ENCODE measurements around the gene ETS1. TPM values are rescaled to one million over a fixed set of nuclear protein-coding genes. Genes with fewer than 3 reads are reported as not detected.
A peak's percentile ranks its signal among the peaks of the same experiment; 100 is the strongest.

The ETS1 gene
- 23.7 TPM for polyA plus RNA-seq (2013, experiment 1 of 2)
- polyA plus RNA-seq (2013, experiment 2 of 2) = 24.2 TPM

- Histone ChIP-seq H3K4me1 (ENCODE audit: control insufficient read depth, low read depth, low read length) (peaks cover 14% of the 10 kb centered on the region), H2BK120ac (ENCODE audit: low read depth, low read length) (no peak within 1 kb of the TSS), H4K8ac (ENCODE audit: low read depth, low read length) (no peak within 1 kb of the TSS), H4K5ac (ENCODE audit: low read length) (no peak within 1 kb of the TSS), H2BK5ac (ENCODE audit: low read length) (peak within 1 kb of the TSS; percentile 32), H3K56ac (ENCODE audit: low read length) (peak within 1 kb of the TSS; percentile 75), H3K18ac (ENCODE audit: low read length) (no peak within 1 kb of the TSS), H3K79me2 (ENCODE audit: control insufficient read depth, insufficient read depth, low read length) (no peaks in the 10 kb centered on the region), H3K79me1 (ENCODE audit: low read length) (no peaks in the 10 kb centered on the region), H3K27ac (ENCODE audit: low read depth, low read length) (no peak within 1 kb of the TSS), H2BK15ac (replicated peaks; ENCODE audit: low read depth) (no peak within 1 kb of the TSS), H2AK5ac (ENCODE audit: low read length) (no peak within 1 kb of the TSS), H3K23ac (ENCODE audit: low read length) (no peak within 1 kb of the TSS), H3K4me2 (ENCODE audit: low read length) (peak within 1 kb of the TSS; percentile 73), H3K4me3 (ENCODE audit: low read length) (peak within 1 kb of the TSS; percentile 25), H3K27me3 (ENCODE audit: insufficient read depth, low read length, poor library complexity) (no peaks in the 10 kb centered on the region), H3K9ac (ENCODE audit: low read length) (peak within 1 kb of the TSS; percentile 59), H3K4ac (ENCODE audit: low read depth, low read length) (no peak within 1 kb of the TSS), H3K36me3 (ENCODE audit: control insufficient read depth, insufficient read depth, low read length) (no peaks in the 10 kb centered on the region)
- no CpG with 5 or more reads among the region's 4 CpGs for WGBS (ENCODE audit: extremely low coverage, insufficient coverage, low lambda C conversion rate)
- peak; percentile 81 for DNase-seq
These were observed at the start of gene ETS1 for GRCh38 chr11:128587415-128587814. Gene ETS1, minus strand, starts transcription at chr11:128587558. Its CDS starts 14,428 bp downstream, at chr11:128573130.

DNA sequence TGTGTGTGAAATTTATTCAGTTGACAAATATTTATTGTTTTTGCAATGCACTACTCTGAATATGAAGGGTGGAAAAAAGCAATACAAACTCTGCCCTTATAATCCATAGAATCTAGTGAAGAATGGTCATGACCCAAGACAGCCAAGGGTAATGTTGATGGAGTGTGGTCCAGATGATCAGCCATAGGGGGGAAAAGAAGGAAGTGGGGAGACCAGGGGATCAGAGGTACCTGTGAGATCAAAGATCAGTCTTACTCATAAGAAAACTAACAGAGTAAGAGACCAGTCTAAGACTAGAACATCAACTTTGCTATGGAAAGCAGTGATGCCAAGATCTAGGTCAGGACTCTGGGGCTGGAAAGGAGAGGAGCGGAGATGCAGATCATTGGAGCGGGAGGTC lies 47.0 kb upstream of the ETS1 start:
- Histone ChIP-seq H2AK5ac (ENCODE audit: low read length) (no peak overlapping the region), H3K18ac (ENCODE audit: low read length) (no peak overlapping the region), H3K4me2 (ENCODE audit: low read length) (no peak overlapping the region), H2BK5ac (ENCODE audit: low read length) (no peak overlapping the region), H3K79me1 (ENCODE audit: low read length) (no peaks in the 10 kb centered on the region), H4K5ac (ENCODE audit: low read length) (no peak overlapping the region), H3K27ac (ENCODE audit: low read depth, low read length) (no peak overlapping the region), H3K56ac (ENCODE audit: low read length) (no peak overlapping the region), H2BK15ac (replicated peaks; ENCODE audit: low read depth) (no peak overlapping the region), H3K4ac (ENCODE audit: low read depth, low read length) (no peak overlapping the region), H3K4me3 (ENCODE audit: low read length) (no peak overlapping the region), H2BK120ac (ENCODE audit: low read depth, low read length) (no peak overlapping the region), H3K27me3 (ENCODE audit: insufficient read depth, low read length, poor library complexity) (no peaks in the 10 kb centered on the region), H3K36me3 (ENCODE audit: control insufficient read depth, insufficient read depth, low read length) (no peaks in the 10 kb centered on the region), H3K23ac (ENCODE audit: low read length) (no peak overlapping the region), H3K4me1 (ENCODE audit: control insufficient read depth, low read depth, low read length) (peaks cover 5% of the 10 kb centered on the region), H3K79me2 (ENCODE audit: control insufficient read depth, insufficient read depth, low read length) (no peaks in the 10 kb centered on the region), H3K9ac (ENCODE audit: low read length) (no peak overlapping the region), H4K8ac (ENCODE audit: low read depth, low read length) (no peak overlapping the region)
- no peak for DNase-seq
- no CpG with 5 or more reads among the region's 2 CpGs for WGBS (ENCODE audit: extremely low coverage, insufficient coverage, low lambda C conversion rate)

- H2BK15ac ChIP-seq (replicated peaks; ENCODE audit: low read depth) = no peak overlapping the region
- H3K4me2 ChIP-seq (ENCODE audit: low read length) = no peak overlapping the region
- H3K27me3 ChIP-seq (ENCODE audit: insufficient read depth, low read length, poor library complexity) = no peaks in the 10 kb centered on the region
- H2BK5ac ChIP-seq (ENCODE audit: low read length) = no peak overlapping the region
- no peak overlapping the region for H3K4me3 ChIP-seq (ENCODE audit: low read length)
- no peak for DNase-seq
- no peaks in the 10 kb centered on the region for H3K79me2 ChIP-seq (ENCODE audit: control insufficient read depth, insufficient read depth, low read length)
- H3K27ac ChIP-seq (ENCODE audit: low read depth, low read length) = no peak overlapping the region
- no peak overlapping the region for H3K9ac ChIP-seq (ENCODE audit: low read length)
- H3K4me1 ChIP-seq (ENCODE audit: control insufficient read depth, low read depth, low read length) = peaks cover 12% of the 10 kb centered on the region
- H4K8ac ChIP-seq (ENCODE audit: low read depth, low read length) = no peak overlapping the region
- no peak overlapping the region for H4K5ac ChIP-seq (ENCODE audit: low read length)
- H3K23ac ChIP-seq (ENCODE audit: low read length) = no peak overlapping the region
- H3K18ac ChIP-seq (ENCODE audit: low read length) = no peak overlapping the region
- H2BK120ac ChIP-seq (ENCODE audit: low read depth, low read length) = no peak overlapping the region
- no peak overlapping the region for H3K56ac ChIP-seq (ENCODE audit: low read length)
- no peaks in the 10 kb centered on the region for H3K36me3 ChIP-seq (ENCODE audit: control insufficient read depth, insufficient read depth, low read length)
- no peak overlapping the region for H2AK5ac ChIP-seq (ENCODE audit: low read length)
- H3K4ac ChIP-seq (ENCODE audit: low read depth, low read length) = no peak overlapping the region
- no CpG with 5 or more reads among the region's 8 CpGs for WGBS (ENCODE audit: extremely low coverage, insufficient coverage, low lambda C conversion rate)
- H3K79me1 ChIP-seq (ENCODE audit: low read length) = no peaks in the 10 kb centered on the region
These were observed 46.1 kb upstream of the ETS1 start for GRCh38 chr11:128633384-128633965.

GRCh38 chr11:128632141-128632791 lies 44.9 kb upstream of the ETS1 start:
- Histone ChIP-seq H3K4me1 (ENCODE audit: control insufficient read depth, low read depth, low read length) (peaks cover 18% of the 10 kb centered on the region), H3K79me1 (ENCODE audit: low read length) (no peaks in the 10 kb centered on the region), H3K4me3 (ENCODE audit: low read length) (no peak overlapping the region), H3K56ac (ENCODE audit: low read length) (no peak overlapping the region), H2BK15ac (replicated peaks; ENCODE audit: low read depth) (no peak overlapping the region), H3K4me2 (ENCODE audit: low read length) (no peak overlapping the region), H3K4ac (ENCODE audit: low read depth, low read length) (no peak overlapping the region), H3K18ac (ENCODE audit: low read length) (no peak overlapping the region), H4K5ac (ENCODE audit: low read length) (no peak overlapping the region), H3K79me2 (ENCODE audit: control insufficient read depth, insufficient read depth, low read length) (no peaks in the 10 kb centered on the region), H3K23ac (ENCODE audit: low read length) (no peak overlapping the region), H3K27me3 (ENCODE audit: insufficient read depth, low read length, poor library complexity) (no peaks in the 10 kb centered on the region), H4K8ac (ENCODE audit: low read depth, low read length) (no peak overlapping the region), H2BK5ac (ENCODE audit: low read length) (no peak overlapping the region), H3K36me3 (ENCODE audit: control insufficient read depth, insufficient read depth, low read length) (no peaks in the 10 kb centered on the region), H2AK5ac (ENCODE audit: low read length) (no peak overlapping the region), H2BK120ac (ENCODE audit: low read depth, low read length) (no peak overlapping the region), H3K27ac (ENCODE audit: low read depth, low read length) (no peak overlapping the region), H3K9ac (ENCODE audit: low read length) (no peak overlapping the region)
- no CpG with 5 or more reads among the region's 6 CpGs for WGBS (ENCODE audit: extremely low coverage, insufficient coverage, low lambda C conversion rate)
- peak; percentile 78 for DNase-seq

DNA sequence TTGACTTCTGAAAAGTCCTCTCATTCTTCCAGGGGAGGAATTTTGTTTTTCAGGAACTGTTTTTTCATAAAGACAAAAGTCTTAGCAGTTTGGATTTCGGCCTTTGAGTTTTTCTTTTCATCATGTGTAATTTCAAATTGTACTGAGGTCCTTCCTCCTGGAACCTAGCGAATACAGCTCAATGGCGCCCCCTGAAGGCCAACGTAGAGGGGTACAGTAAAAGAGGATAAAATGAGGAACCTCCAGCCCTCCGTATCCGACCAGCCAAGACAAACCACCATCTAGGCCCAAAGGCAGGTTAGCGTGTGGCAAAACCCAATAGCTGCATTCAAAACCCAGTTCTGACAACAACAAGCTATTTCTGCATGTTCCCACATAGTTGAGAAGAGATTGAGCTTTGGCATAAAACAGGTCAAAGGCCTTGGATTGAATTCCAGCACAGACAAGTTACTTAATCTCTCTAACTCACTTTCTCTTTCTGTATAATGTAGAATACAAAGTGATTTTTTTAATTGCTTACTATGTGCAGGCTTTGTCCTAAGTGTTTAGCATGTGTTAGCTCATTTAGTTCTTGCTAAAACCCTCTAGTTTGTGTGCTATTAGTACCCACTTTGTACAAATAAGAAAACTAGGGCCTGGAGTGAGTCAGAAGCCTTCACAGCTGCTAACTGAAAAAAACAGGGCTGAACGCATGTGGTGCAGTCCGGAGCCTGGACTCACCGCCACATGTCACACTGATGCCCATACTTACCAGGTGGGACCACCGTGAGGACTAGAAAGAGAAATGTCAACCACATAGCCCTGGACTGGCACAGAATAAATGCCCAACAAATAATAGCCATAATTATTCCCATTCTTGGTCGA lies 43.2 kb upstream of the ETS1 start:
- Histone ChIP-seq H3K4me1 (ENCODE audit: control insufficient read depth, low read depth, low read length) (peaks cover 18% of the 10 kb centered on the region), H3K56ac (ENCODE audit: low read length) (no peak overlapping the region), H3K9ac (ENCODE audit: low read length) (no peak overlapping the region), H4K8ac (ENCODE audit: low read depth, low read length) (no peak overlapping the region), H3K23ac (ENCODE audit: low read length) (no peak overlapping the region), H2BK15ac (replicated peaks; ENCODE audit: low read depth) (no peak overlapping the region), H3K4ac (ENCODE audit: low read depth, low read length) (no peak overlapping the region), H3K18ac (ENCODE audit: low read length) (no peak overlapping the region), H2BK120ac (ENCODE audit: low read depth, low read length) (no peak overlapping the region), H2BK5ac (ENCODE audit: low read length) (no peak overlapping the region), H3K4me3 (ENCODE audit: low read length) (no peak overlapping the region), H3K79me1 (ENCODE audit: low read length) (no peaks in the 10 kb centered on the region), H3K27ac (ENCODE audit: low read depth, low read length) (no peak overlapping the region), H3K4me2 (ENCODE audit: low read length) (no peak overlapping the region), H3K27me3 (ENCODE audit: insufficient read depth, low read length, poor library complexity) (no peaks in the 10 kb centered on the region), H3K36me3 (ENCODE audit: control insufficient read depth, insufficient read depth, low read length) (no peaks in the 10 kb centered on the region), H2AK5ac (ENCODE audit: low read length) (no peak overlapping the region), H3K79me2 (ENCODE audit: control insufficient read depth, insufficient read depth, low read length) (no peaks in the 10 kb centered on the region), H4K5ac (ENCODE audit: low read length) (no peak overlapping the region)
- DNase-seq = peak; percentile 82
- no CpG with 5 or more reads among the region's 12 CpGs for WGBS (ENCODE audit: extremely low coverage, insufficient coverage, low lambda C conversion rate)

Measured in mesendoderm (in vitro differentiated cells).